GM21619 (cell line): Measurements from ENCODE around the gene TXNRD3.
"Not testable (repeated sequence)": the region's sequence is repeated elsewhere in the genome, so short reads cannot be mapped to it uniquely, and the experiment has no call there.

ENCODE experiments used
- ATAC-seq: cut with Tn5 transposase; IDR thresholded peaks from one replicate; pipeline ENCODE4 v1.9.1; 2021; ENCODE audit not compliant: unreplicated experiment

TXNRD3 gene

GRCh38 chr3:126655887-126656286 lies 963 bp upstream of the TXNRD3 start:
- ATAC-seq: no peak

GRCh38 chr3:126649556-126650092 lies 5.3 kb downstream of the TXNRD3 start:
- no peak for ATAC-seq

GRCh38 chr3:126646674-126647073 lies 8.2 kb downstream of the TXNRD3 start:
- no peak for ATAC-seq

- ATAC-seq: no peak
Measured at GRCh38 chr3:126644615-126645014, 10.3 kb downstream of the TXNRD3 start.

- no peak for ATAC-seq
Measured at GRCh38 chr3:126638790-126639189, 16.1 kb downstream of the TXNRD3 start.

GRCh38 chr3:126636436-126636835 lies 18.5 kb downstream of the TXNRD3 start:
- ATAC-seq: no peak

- no peak for ATAC-seq
Measured at GRCh38 chr3:126634803-126635202, 20.1 kb downstream of the TXNRD3 start.

- no peak for ATAC-seq
Measured at GRCh38 chr3:126630020-126630419, 24.9 kb downstream of the TXNRD3 start.

- not testable (repeated sequence) for ATAC-seq
Measured at GRCh38 chr3:126625735-126626134, 29.2 kb downstream of the TXNRD3 start.

GRCh38 chr3:126622694-126623093 lies 32.2 kb downstream of the TXNRD3 start:
- ATAC-seq: no peak

GRCh38 chr3:126621627-126622345 lies 33.1 kb downstream of the TXNRD3 start:
- ATAC-seq: no peak

- ATAC-seq: no peak
Measured at GRCh38 chr3:126621171-126621570, 33.8 kb downstream of the TXNRD3 start.

GRCh38 chr3:126620738-126621137 lies 34.2 kb downstream of the TXNRD3 start:
- no peak for ATAC-seq

GRCh38 chr3:126618760-126619159 lies 36.2 kb downstream of the TXNRD3 start:
- ATAC-seq: no peak

GRCh38 chr3:126618021-126618420 lies 36.9 kb downstream of the TXNRD3 start:
- no peak for ATAC-seq

- no peak for ATAC-seq
Measured at GRCh38 chr3:126617571-126617970, 37.4 kb downstream of the TXNRD3 start.

- no peak for ATAC-seq
Measured at GRCh38 chr3:126616931-126617330, 38.0 kb downstream of the TXNRD3 start.

GRCh38 chr3:126613479-126614188 lies 41.3 kb downstream of the TXNRD3 start:
- no peak for ATAC-seq

- no peak for ATAC-seq
Measured at GRCh38 chr3:126612479-126613205, 42.3 kb downstream of the TXNRD3 start.

- ATAC-seq: no peak
Measured at GRCh38 chr3:126609909-126610308, 45.0 kb downstream of the TXNRD3 start.

GRCh38 chr3:126607214-126607908 lies 47.6 kb downstream of the TXNRD3 start:
- ATAC-seq: no peak
